ENCODE results near the gene MYO10.
A peak's percentile ranks its signal among the peaks of the same experiment; 100 is the strongest.

MYO10 gene

GRCh38 chr5:16944816-16945562 lies 8.9 kb upstream of the MYO10 start:
- in situ Hi-C loops (cut with MboI; ENCODE audit: low pct_unique_long_range_greater_than_20kb, low sequenced_read_pairs) = loop anchor here (25.0 kb wide), 1 partner anchor 242 kb away; no protein-coding TSS in a partner anchor
- DNase-seq = no peak

- DNase-seq = no peak
- in situ Hi-C loops (cut with MboI; ENCODE audit: low pct_unique_long_range_greater_than_20kb, low sequenced_read_pairs) = loop anchor here (25.0 kb wide), 1 partner anchor 243 kb away; no protein-coding TSS in a partner anchor
Observed at GRCh38 chr5:16943846-16944678, 8.0 kb upstream of the MYO10 start.

- in situ Hi-C loops (cut with MboI; ENCODE audit: low pct_unique_long_range_greater_than_20kb, low sequenced_read_pairs) = loop anchor here (25.0 kb wide), 1 partner anchor 250 kb away; no protein-coding TSS in a partner anchor
- no peak for DNase-seq
Observed at GRCh38 chr5:16937503-16938161, 1.5 kb upstream of the MYO10 start.

- in situ Hi-C loops (cut with MboI; ENCODE audit: low pct_unique_long_range_greater_than_20kb, low sequenced_read_pairs) = loop anchor here (25.0 kb wide), 1 partner anchor 250 kb away; no protein-coding TSS in a partner anchor
Observed at GRCh38 chr5:16936989-16937438, 926 bp upstream of the MYO10 start.

GRCh38 chr5:16935231-16936149 lies 598 bp downstream of the MYO10 start:
- in situ Hi-C loops (cut with MboI; ENCODE audit: low pct_unique_long_range_greater_than_20kb, low sequenced_read_pairs) = loop anchor here (25.0 kb wide), 1 partner anchor 252 kb away; no protein-coding TSS in a partner anchor
- peak; percentile 68 for DNase-seq

More at GRCh38 chr5:16936989-16937438, 926 bp upstream of the MYO10 start:
- DNase-seq = no peak

- in situ Hi-C loops (cut with MboI; ENCODE audit: low pct_unique_long_range_greater_than_20kb, low sequenced_read_pairs) = loop anchor here (25.0 kb wide), 1 partner anchor 253 kb away; no protein-coding TSS in a partner anchor
- DNase-seq = peak; percentile 2
Observed at GRCh38 chr5:16934677-16935153, 1.4 kb downstream of the MYO10 start.

GRCh38 chr5:16934123-16934522 lies 2.0 kb downstream of the MYO10 start:
- peak; percentile 72 for DNase-seq
- in situ Hi-C loops (cut with MboI; ENCODE audit: low pct_unique_long_range_greater_than_20kb, low sequenced_read_pairs) = loop anchor here (25.0 kb wide), 1 partner anchor 253 kb away; no protein-coding TSS in a partner anchor

- no peak for DNase-seq
- in situ Hi-C loops (cut with MboI; ENCODE audit: low pct_unique_long_range_greater_than_20kb, low sequenced_read_pairs) = loop anchor here (25.0 kb wide), 1 partner anchor 254 kb away; no protein-coding TSS in a partner anchor
Observed at GRCh38 chr5:16933337-16933736, 2.8 kb downstream of the MYO10 start.

GRCh38 chr5:16932401-16932800 lies 3.7 kb downstream of the MYO10 start:
- in situ Hi-C loops (cut with MboI; ENCODE audit: low pct_unique_long_range_greater_than_20kb, low sequenced_read_pairs) = loop anchor here (25.0 kb wide), 1 partner anchor 255 kb away; no protein-coding TSS in a partner anchor
- no peak for DNase-seq

- no peak for DNase-seq
- in situ Hi-C loops (cut with MboI; ENCODE audit: low pct_unique_long_range_greater_than_20kb, low sequenced_read_pairs) = loop anchor here (25.0 kb wide), 1 partner anchor 256 kb away; no protein-coding TSS in a partner anchor
Observed at GRCh38 chr5:16931334-16932110, 4.6 kb downstream of the MYO10 start.

GRCh38 chr5:16930496-16930895 lies 5.6 kb downstream of the MYO10 start:
- no peak for DNase-seq
- in situ Hi-C loops (cut with MboI; ENCODE audit: low pct_unique_long_range_greater_than_20kb, low sequenced_read_pairs) = loop anchor here (25.0 kb wide), 1 partner anchor 257 kb away; no protein-coding TSS in a partner anchor

GRCh38 chr5:16929831-16930230 lies 6.3 kb downstream of the MYO10 start:
- no peak for DNase-seq
- in situ Hi-C loops (cut with MboI; ENCODE audit: low pct_unique_long_range_greater_than_20kb, low sequenced_read_pairs) = loop anchor here (25.0 kb wide), 1 partner anchor 257 kb away; no protein-coding TSS in a partner anchor

GRCh38 chr5:16929347-16929746 lies 6.7 kb downstream of the MYO10 start:
- no peak for DNase-seq
- in situ Hi-C loops (cut with MboI; ENCODE audit: low pct_unique_long_range_greater_than_20kb, low sequenced_read_pairs) = loop anchor here (25.0 kb wide), 1 partner anchor 258 kb away; no protein-coding TSS in a partner anchor

GRCh38 chr5:16927613-16928012 lies 8.5 kb downstream of the MYO10 start:
- DNase-seq = no peak
- in situ Hi-C loops (cut with MboI; ENCODE audit: low pct_unique_long_range_greater_than_20kb, low sequenced_read_pairs) = loop anchor here (25.0 kb wide), 1 partner anchor 260 kb away; no protein-coding TSS in a partner anchor

GRCh38 chr5:16926417-16926816 lies 9.7 kb downstream of the MYO10 start:
- in situ Hi-C loops (cut with MboI; ENCODE audit: low pct_unique_long_range_greater_than_20kb, low sequenced_read_pairs) = loop anchor here (25.0 kb wide), 1 partner anchor 261 kb away; no protein-coding TSS in a partner anchor
- DNase-seq = no peak

- in situ Hi-C loops (cut with MboI; ENCODE audit: low pct_unique_long_range_greater_than_20kb, low sequenced_read_pairs) = no loop called here
- no peak for DNase-seq
Observed at GRCh38 chr5:16924206-16924605, 11.9 kb downstream of the MYO10 start.

GRCh38 chr5:16922430-16922829 lies 13.7 kb downstream of the MYO10 start:
- in situ Hi-C loops (cut with MboI; ENCODE audit: low pct_unique_long_range_greater_than_20kb, low sequenced_read_pairs) = no loop called here
- no peak for DNase-seq
